DMS79 treated with DMSO at 0.1 percent for 48 hours (cell line): Measurements from ENCODE around the gene CORO1C.
"Not testable (repeated sequence)": the region's sequence is repeated elsewhere in the genome, so short reads cannot be mapped to it uniquely, and the experiment has no call there.

ENCODE experiments used
- DNase-seq: peaks from one replicate; lab custom pipeline; 2025; lab: John Stamatoyannopoulos, UW

The CORO1C gene

GRCh38 chr12:108672054-108672453 is 59.3 kb downstream of the CORO1C start:
- DNase-seq: no peak

GRCh38 chr12:108671110-108671509 is 60.2 kb downstream of the CORO1C start:
- DNase-seq: no peak

GRCh38 chr12:108670066-108670631 is 61.2 kb downstream of the CORO1C start:
- DNase-seq: no peak

- no peak for DNase-seq
These were observed 62.8 kb downstream of the CORO1C start for GRCh38 chr12:108668542-108668941.

DNA sequence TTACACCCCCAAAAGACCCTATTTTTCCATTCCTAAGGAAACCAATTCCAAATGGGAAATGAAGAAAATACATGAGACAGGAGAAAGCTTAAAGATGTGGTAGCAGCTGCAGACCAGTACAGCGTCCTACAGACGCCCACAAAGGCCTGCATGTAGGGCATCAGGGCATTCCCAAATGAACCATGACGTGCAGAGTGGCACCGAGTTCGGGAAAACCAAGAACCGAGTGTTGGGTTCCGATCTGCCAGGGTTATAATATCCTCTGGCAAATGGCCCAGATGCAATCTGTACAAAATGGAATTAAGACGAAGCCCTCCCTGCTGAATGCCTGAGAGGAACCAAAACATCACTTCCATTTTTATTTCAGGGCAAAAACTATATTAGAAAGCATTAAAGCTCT is 63.3 kb downstream of the CORO1C start:
- DNase-seq: no peak

- no peak for DNase-seq
These were observed 64.0 kb downstream of the CORO1C start for GRCh38 chr12:108667349-108667748.

DNA sequence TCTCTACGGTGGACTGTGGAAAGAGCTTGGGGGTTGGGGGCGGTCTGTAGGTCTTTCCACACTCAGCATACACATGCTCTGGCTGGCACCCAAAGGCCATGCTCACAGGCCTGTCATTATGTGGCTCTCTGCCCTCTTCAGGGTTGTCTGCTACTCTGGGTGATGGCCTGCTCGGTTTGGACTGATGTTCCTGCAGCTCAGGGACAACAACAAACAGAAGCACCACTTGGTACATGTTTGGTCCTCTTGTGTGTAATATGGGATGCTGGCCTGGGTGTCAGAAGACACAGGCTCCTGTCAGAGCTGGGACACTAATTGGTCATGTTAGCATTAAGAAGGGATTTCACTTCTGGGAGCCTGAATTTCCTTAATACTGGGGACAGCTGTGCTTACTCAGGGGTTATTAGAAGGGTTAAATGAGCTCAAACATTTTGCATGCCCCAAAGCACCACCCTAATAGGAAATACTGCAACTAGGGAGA is 64.9 kb downstream of the CORO1C start:
- DNase-seq: no peak

DNA sequence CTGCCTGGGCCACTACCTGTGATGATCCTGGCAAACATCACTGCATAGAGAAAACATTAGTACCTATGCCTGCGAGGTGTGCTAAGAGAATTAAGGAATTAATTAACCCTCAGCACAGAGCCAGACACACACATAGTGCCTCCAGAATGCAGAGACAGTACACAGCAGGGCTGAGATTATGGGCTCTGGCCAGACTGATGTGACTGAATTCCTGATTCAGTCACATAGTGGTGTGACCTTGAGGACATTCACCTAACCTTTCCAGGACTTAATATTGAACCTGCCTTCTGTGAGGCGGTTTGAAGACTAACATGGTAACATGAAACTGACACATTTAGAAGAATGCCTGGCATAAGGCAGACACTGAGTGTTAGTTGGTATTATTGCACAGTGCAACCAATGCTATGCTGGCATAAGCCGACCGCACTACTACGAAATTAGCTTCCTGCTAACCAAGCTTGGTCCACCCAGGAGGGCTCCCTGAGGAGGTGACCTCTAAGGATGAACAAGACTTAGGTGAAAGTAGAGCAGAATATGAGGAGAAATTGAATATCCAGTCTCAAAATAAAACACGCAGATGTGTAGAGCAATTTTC is 65.6 kb downstream of the CORO1C start:
- no peak for DNase-seq

- peak; percentile 82 for DNase-seq
These were observed 66.7 kb downstream of the CORO1C start for GRCh38 chr12:108664338-108665258.

DNA sequence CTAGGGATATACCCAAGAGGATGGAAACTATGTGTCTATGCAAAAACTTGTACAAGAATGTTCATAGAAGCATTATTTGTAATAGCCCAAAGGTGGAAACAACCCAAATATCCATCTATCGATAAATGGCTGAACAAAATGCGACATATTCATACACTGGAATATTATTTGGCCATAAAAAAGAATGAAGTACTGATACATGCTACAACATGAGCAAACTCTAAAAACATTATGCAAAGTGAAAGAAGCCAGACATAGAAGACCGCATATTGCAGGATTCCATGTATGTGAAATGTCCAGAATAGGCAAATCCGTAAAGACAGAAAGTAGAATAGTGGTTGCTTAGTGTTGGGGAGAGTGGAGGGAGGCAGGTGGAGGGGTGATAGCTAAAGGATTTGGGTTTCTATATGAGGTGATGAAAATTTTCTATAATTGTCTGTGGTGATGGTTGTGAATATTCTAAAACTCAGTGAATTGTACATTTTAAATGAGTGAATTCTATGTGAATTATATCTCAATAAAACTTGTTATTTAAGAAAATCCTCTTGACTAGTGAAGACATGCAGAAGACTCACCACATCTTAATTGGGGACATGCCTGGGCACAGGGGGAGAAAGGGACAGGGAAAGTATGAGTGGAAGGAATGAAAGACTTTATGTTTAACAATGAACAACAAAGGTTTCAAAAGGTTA is 67.8 kb downstream of the CORO1C start:
- no peak for DNase-seq

DNA sequence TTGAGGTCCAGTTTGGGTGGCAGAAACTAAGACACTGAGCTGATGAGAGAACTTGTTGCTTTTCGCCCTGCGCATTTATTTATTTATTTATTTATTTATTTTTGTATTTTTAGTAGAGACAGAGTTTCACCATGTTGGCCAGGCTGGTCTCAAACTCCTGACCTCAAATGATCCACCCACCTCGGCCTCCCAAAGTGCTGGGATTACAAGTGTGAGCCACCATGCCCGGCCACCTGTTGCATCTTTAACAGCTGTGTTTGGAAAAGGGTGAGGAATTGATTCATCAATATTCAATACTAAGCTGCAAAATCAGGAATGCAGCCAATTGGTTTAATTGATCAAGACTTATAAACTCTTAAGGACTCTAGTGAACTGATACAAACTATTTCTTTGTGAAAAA is 73.2 kb downstream of the CORO1C start:
- not testable (repeated sequence) for DNase-seq

DNA sequence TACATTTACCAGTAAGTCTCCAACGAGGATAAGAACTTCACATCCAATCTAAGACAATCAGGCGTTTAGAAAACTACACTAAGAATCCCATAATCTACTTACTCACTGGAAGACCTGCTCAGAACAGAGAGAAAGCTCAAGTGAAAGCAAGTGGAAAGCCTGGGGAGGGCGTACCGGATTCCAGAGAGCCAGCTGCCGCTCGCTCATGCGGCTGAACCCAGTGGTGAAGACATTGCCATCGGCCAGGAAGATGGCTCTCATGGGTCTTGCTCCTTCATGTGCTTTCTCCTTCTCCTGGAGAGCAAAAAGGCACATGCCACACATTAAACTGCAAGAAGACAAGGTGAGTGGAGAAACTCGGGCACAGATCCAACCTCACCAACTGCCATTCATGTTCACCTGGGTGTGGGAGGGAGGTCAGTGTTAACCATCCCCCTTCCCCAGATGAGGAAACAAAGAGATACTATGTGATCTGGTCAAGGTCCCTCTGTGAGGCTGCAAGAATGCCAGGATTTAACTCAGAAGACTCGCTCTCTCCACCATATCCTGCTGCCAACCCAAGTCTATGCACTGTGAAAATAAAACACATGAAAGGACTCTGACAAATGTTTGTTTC is 74.1 kb downstream of the CORO1C start:
- peak; percentile 70 for DNase-seq

DNA sequence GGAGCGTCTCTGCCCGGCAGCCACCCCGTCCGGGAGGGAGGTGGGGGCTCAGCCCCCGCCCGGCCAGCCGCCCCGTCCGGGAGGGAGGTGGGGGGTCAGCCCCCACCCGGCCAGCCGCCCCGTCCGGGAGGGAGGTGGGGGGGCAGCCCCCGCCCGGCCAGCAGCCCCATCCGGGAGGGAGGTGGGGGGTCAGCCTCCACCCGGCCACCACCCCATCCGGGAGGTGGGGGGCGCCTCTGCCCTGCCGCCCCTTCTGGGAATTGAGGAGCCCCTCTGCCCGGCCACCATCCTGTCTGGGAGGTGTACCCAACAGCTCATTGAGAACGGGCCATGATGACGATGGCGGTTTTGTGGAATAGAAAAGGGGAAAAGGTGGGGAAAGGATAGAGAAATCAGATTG is 75.1 kb downstream of the CORO1C start:
- not testable (repeated sequence) for DNase-seq

GRCh38 chr12:108655812-108656175 is 75.5 kb downstream of the CORO1C start:
- not testable (repeated sequence) for DNase-seq

GRCh38 chr12:108654622-108655021 is 76.7 kb downstream of the CORO1C start:
- DNase-seq: not testable (repeated sequence)

- DNase-seq: no peak
These were observed 77.4 kb downstream of the CORO1C start for GRCh38 chr12:108653922-108654321.

DNA sequence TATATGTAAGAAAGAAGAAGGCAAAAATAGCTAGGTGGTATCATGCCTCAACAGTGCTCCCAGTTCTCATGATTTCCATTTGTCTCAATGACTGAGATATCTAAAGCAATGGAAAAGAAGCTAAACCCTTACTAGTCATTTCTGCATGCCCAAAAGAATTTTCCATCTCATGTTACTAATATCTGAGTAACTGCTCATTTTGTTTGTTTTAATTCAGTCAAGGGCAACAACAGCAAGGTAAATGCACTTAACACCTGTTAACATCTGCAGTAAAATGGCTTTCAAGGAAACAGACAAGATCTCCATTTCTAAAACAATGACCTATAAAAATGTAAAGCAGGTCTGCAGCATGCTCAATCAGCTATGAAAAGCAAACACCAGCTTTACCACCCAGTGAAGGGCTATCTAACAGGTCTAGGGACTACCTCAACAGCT is 78.2 kb downstream of the CORO1C start:
- DNase-seq: peak; percentile 86

GRCh38 chr12:108650083-108650482 is 81.2 kb downstream of the CORO1C start:
- DNase-seq: no peak

- no peak for DNase-seq
These were observed 81.6 kb downstream of the CORO1C start for GRCh38 chr12:108649669-108650068.

- no peak for DNase-seq
These were observed 82.2 kb downstream of the CORO1C start for GRCh38 chr12:108649126-108649525.

GRCh38 chr12:108648371-108648770 is 82.9 kb downstream of the CORO1C start:
- no peak for DNase-seq
